Measurements from ENCODE around the gene WDR77. TPM values are rescaled to one million over a fixed set of nuclear protein-coding genes. Genes with fewer than 3 reads are reported as not detected.

Gene WDR77
- total RNA-seq, 1 experiment from 2014 or later = 64.5 TPM

- Mint-ChIP-seq H3K4me3 (no peak overlapping the region), H3K9me3 (no peaks in the 10 kb centered on the region), H3K36me3 (peaks cover 38% of the 10 kb centered on the region), H3K4me1 (no peaks in the 10 kb centered on the region), H3K27me3 (ENCODE audit: low read depth) (no peaks in the 10 kb centered on the region), H3K27ac (no peak overlapping the region)
- POLR2A ChIA-PET = no interaction called here
- DNase-seq (ENCODE audit: low spot score) (no peak), ATAC-seq (no peak)
- TF ChIP-seq NR3C1 (CRISPR knock-in tag; conservative IDR thresholded peaks at IDR 0.05; ENCODE audit: low read depth) (no peak), PRRX2 (CRISPR knock-in tag; IDR thresholded peaks at IDR 0.05) (no peak), HMGA2 (CRISPR knock-in tag; IDR thresholded peaks at IDR 0.05) (no peak), ZNF532 (CRISPR knock-in tag; IDR thresholded peaks at IDR 0.05; ENCODE audit: borderline replicate concordance) (no peak), ZNF121 (CRISPR knock-in tag; IDR thresholded peaks at IDR 0.05) (no peak), FOXP4 (CRISPR knock-in tag; IDR thresholded peaks at IDR 0.05) (no peak), SP1 (CRISPR knock-in tag; conservative IDR thresholded peaks at IDR 0.05) (no peak), PREB (CRISPR knock-in tag; IDR thresholded peaks at IDR 0.05; ENCODE audit: borderline replicate concordance) (no peak), ZSCAN18 (CRISPR knock-in tag; IDR thresholded peaks at IDR 0.05) (no peak), NR2C2 (CRISPR knock-in tag; IDR thresholded peaks at IDR 0.05) (no peak), E2F4 (CRISPR knock-in tag; IDR thresholded peaks at IDR 0.05; ENCODE audit: borderline replicate concordance, low read depth) (no peak), ZNF671 (CRISPR knock-in tag; IDR thresholded peaks at IDR 0.05) (no peak)
- CTCF ChIA-PET = interaction anchor here (0.6 kb wide), 1 partner anchor 297 kb away, joined by 3 read pairs; no protein-coding TSS in a partner anchor
Measured at GRCh38 chr1:111462370-111463028, 13.4 kb upstream of the WDR77 start.

- ChIA-PET CTCF (no interaction called here), POLR2A (no interaction called here)
- TF ChIP-seq ATF2 (CRISPR knock-in tag; IDR thresholded peaks at IDR 0.05; ENCODE audit: borderline replicate concordance, low read depth) = no peak
- H3K9me3 Mint-ChIP-seq = no peaks in the 10 kb centered on the region
- DNase-seq (ENCODE audit: low spot score) (no peak), ATAC-seq (no peak)
- peaks cover 42% of the 10 kb centered on the region for H3K36me3 Mint-ChIP-seq
- no peak overlapping the region for H3K27ac Mint-ChIP-seq
- no peaks in the 10 kb centered on the region for H3K27me3 Mint-ChIP-seq (ENCODE audit: low read depth)
- H3K4me3 Mint-ChIP-seq = no peak overlapping the region
- H3K4me1 Mint-ChIP-seq = no peaks in the 10 kb centered on the region
Measured at GRCh38 chr1:111461765-111462164, 12.7 kb upstream of the WDR77 start.

Measured in WTC11 (cell line).